ENCODE data around the gene CYTH1.

DNA sequence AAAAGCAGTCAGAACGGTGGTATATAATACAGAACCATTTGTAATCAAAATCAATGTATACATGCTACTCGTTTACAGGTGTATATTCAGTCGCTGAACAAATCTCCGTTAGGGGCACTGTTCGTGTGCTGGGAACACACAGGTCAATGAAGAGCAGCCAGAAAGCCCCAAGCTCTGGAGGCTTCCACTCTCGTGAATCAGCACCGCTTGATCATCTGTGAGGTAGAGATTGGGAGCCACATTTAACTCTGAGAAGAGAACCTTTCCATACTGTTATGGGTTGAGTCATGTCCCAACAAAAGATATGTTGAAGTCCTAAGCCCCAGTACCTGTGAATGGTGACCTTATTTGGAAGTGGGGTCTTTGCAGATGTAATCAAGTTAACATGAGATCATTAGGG lies 5.4 kb upstream of the CYTH1 start:
- no peak for TF ChIP-seq EZH2 (IDR thresholded peaks at IDR 0.05; ENCODE audit: borderline replicate concordance, low read length)
- TF ChIP-seq, protein P1, sequence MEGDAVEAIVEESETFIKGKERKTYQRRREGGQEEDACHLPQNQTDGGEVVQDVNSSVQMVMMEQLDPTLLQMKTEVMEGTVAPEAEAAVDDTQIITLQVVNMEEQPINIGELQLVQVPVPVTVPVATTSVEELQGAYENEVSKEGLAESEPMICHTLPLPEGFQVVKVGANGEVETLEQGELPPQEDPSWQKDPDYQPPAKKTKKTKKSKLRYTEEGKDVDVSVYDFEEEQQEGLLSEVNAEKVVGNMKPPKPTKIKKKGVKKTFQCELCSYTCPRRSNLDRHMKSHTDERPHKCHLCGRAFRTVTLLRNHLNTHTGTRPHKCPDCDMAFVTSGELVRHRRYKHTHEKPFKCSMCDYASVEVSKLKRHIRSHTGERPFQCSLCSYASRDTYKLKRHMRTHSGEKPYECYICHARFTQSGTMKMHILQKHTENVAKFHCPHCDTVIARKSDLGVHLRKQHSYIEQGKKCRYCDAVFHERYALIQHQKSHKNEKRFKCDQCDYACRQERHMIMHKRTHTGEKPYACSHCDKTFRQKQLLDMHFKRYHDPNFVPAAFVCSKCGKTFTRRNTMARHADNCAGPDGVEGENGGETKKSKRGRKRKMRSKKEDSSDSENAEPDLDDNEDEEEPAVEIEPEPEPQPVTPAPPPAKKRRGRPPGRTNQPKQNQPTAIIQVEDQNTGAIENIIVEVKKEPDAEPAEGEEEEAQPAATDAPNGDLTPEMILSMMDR (conservative IDR thresholded peaks at IDR 0.05 in 1 of 2, IDR thresholded peaks at IDR 0.05 in 1 of 2; ENCODE audit: extremely low read depth in 1 of 2, insufficient read depth in 1 of 2, low read depth in 1 of 2, low read length in 2 of 2), result no peak
